Measurements from ENCODE around the gene LRRFIP1. TPM values are rescaled to one million over a fixed set of nuclear protein-coding genes. Genes with fewer than 3 reads are reported as not detected.
"Not testable (repeated sequence)": the region's sequence is repeated elsewhere in the genome, so short reads cannot be mapped to it uniquely, and the experiment has no call there.

LRRFIP1 gene
- total RNA-seq, 1 donor from 2014 or later, result 40.7 TPM

GRCh38 chr2:237594514-237594871 is 32.9 kb upstream of the LRRFIP1 start:
- no peaks in the 10 kb centered on the region for H3K79me2 ChIP-seq (ENCODE audit: low read depth)
- Mint-ChIP-seq H3K9me3 (no peaks in the 10 kb centered on the region), H3K36me3 (no peaks in the 10 kb centered on the region), H3K27ac (no peak overlapping the region), H3K27me3 (ENCODE audit: insufficient read depth, low read depth) (peaks cover 10% of the 10 kb centered on the region), H3K4me3 (no peak overlapping the region), H3K4me1 (peaks cover 36% of the 10 kb centered on the region)
- H3F3A ChIP-seq (ENCODE audit: low read depth), result peaks cover 21% of the 10 kb centered on the region
- H3K36me3 ChIP-seq, result no peaks in the 10 kb centered on the region
- peaks cover 18% of the 10 kb centered on the region for H3K27me3 ChIP-seq
- H4K20me1 ChIP-seq (ENCODE audit: low read depth), result peaks cover 18% of the 10 kb centered on the region
- no peak overlapping the region for H3K27ac ChIP-seq
- no peak for DNase-seq (ENCODE audit: low spot score)
- H2AFZ ChIP-seq (replicated peaks), result no peak overlapping the region
- no peak overlapping the region for H3K9ac ChIP-seq
- TF ChIP-seq EZH2 (IDR thresholded peaks at IDR 0.05) (no peak), CTCF (IDR thresholded peaks at IDR 0.05) (no peak), EZH2phosphoT487 (IDR thresholded peaks at IDR 0.05) (no peak)
- no peaks in the 10 kb centered on the region for H3K9me3 ChIP-seq (ENCODE audit: low read depth)
- H3K4me3 ChIP-seq, result no peak overlapping the region
- H3K4me1 ChIP-seq, result peaks cover 22% of the 10 kb centered on the region
- H3K4me2 ChIP-seq, result peak overlapping the region; percentile 65

- H3K27ac Mint-ChIP-seq; H3K79me2 ChIP-seq (ENCODE audit: low read depth); H3K9ac ChIP-seq; H3K9me3 Mint-ChIP-seq; H3K4me3 ChIP-seq; DNase-seq (ENCODE audit: low spot score); H2AFZ ChIP-seq (replicated peaks); H3K4me3 Mint-ChIP-seq; H3K36me3 ChIP-seq; H3K27me3 ChIP-seq; H3K4me2 ChIP-seq; H3K9me3 ChIP-seq (ENCODE audit: low read depth); H3K27ac ChIP-seq; H3K36me3 Mint-ChIP-seq; H3K27me3 Mint-ChIP-seq (ENCODE audit: insufficient read depth, low read depth): not testable (repeated sequence)
- H3K4me1 Mint-ChIP-seq, result peaks cover 41% of the 10 kb centered on the region
- peaks cover 21% of the 10 kb centered on the region for H3F3A ChIP-seq (ENCODE audit: low read depth)
- H3K4me1 ChIP-seq, result peaks cover 26% of the 10 kb centered on the region
- peaks cover 18% of the 10 kb centered on the region for H4K20me1 ChIP-seq (ENCODE audit: low read depth)
Observed at GRCh38 chr2:237595829-237596519, 31.4 kb upstream of the LRRFIP1 start.

- Histone ChIP-seq H3K79me2 (ENCODE audit: low read depth) (no peaks in the 10 kb centered on the region), H2AFZ (replicated peaks) (no peak overlapping the region), H3K4me1 (peaks cover 30% of the 10 kb centered on the region), H3K9me3 (ENCODE audit: low read depth) (no peaks in the 10 kb centered on the region), H3K4me2 (no peak overlapping the region), H3K27ac (no peak overlapping the region), H3K4me3 (no peak overlapping the region), H4K20me1 (ENCODE audit: low read depth) (peaks cover 18% of the 10 kb centered on the region), H3K9ac (no peak overlapping the region), H3F3A (ENCODE audit: low read depth) (peaks cover 21% of the 10 kb centered on the region), H3K27me3 (peaks cover 7% of the 10 kb centered on the region), H3K36me3 (no peaks in the 10 kb centered on the region)
- no peak overlapping the region for H3K27ac Mint-ChIP-seq
- H3K4me1 Mint-ChIP-seq, result peaks cover 41% of the 10 kb centered on the region
- no peak overlapping the region for H3K4me3 Mint-ChIP-seq
- peaks cover 10% of the 10 kb centered on the region for H3K27me3 Mint-ChIP-seq (ENCODE audit: insufficient read depth, low read depth)
- TF ChIP-seq EZH2phosphoT487 (IDR thresholded peaks at IDR 0.05) (no peak), EZH2 (IDR thresholded peaks at IDR 0.05) (no peak), CTCF (IDR thresholded peaks at IDR 0.05) (no peak)
- no peak for DNase-seq (ENCODE audit: low spot score)
- H3K36me3 Mint-ChIP-seq, result no peaks in the 10 kb centered on the region
- H3K9me3 Mint-ChIP-seq, result no peaks in the 10 kb centered on the region
Observed at GRCh38 chr2:237596520-237597195, 30.7 kb upstream of the LRRFIP1 start.

Data from neural progenitor cell (in vitro differentiated cells).